Gastroesophageal sphincter (tissue), 4 donors: Measurements from ENCODE around the gene PRAC2. TPM values are rescaled to one million over a fixed set of nuclear protein-coding genes. Genes with fewer than 3 reads are reported as not detected.
A peak's percentile ranks its signal among the peaks of the same experiment; 100 is the strongest.

Experiments
- ATAC-seq: fragments of 150-250 bp; one replicate; pipeline ENCODE4 v1.9.1; 2016; ENCODE audit warnings: mild to moderate bottlenecking, moderate library complexity
- H3K27ac ChIP-seq, 4 donors: fragments of 200-600 bp; sonication (generic) in 3 of 4; 1 replicate in 3 of 4; 2 replicates in 1 of 4; pipeline ENCODE4 v1.5.1; 2016 to 2019
- H3K27me3 ChIP-seq: fragments of 200-600 bp; sonication (generic); one replicate; pipeline ENCODE4 v1.5.1; 2019
- H3K36me3 ChIP-seq, 2 donors: fragments of 200-600 bp; sonication (generic); one replicate each; pipeline ENCODE4 v1.5.1; 2019; ENCODE audit warnings: control low read depth in 1 of 2
- H3K4me1 ChIP-seq, 3 donors: fragments of 200-600 bp; sonication (generic); 1 replicate in 2 of 3; 2 replicates in 1 of 3; pipeline ENCODE4 v1.5.1; 2016 to 2019; ENCODE audit warnings: control low read depth in 2 of 3
- H3K4me3 ChIP-seq, 2 donors: fragments of 200-600 bp; sonication (generic); one replicate each; pipeline ENCODE4 v1.5.1; 2019; ENCODE audit warnings: mild to moderate bottlenecking in 1 of 2, moderate library complexity in 1 of 2
- H3K9me3 ChIP-seq, 3 donors: fragments of 200-600 bp; sonication (generic); one replicate each; pipeline ENCODE4 v1.5.1; 2017 to 2019; ENCODE audit warnings: control low read depth in 2 of 3
- EP300 ChIP-seq: sonication (generic); formaldehyde crosslinking; IDR thresholded peaks from one replicate; pipeline ENCODE4 v1.6.1; 2017; ENCODE audit warnings: antibody characterized with exemption, mild to moderate bottlenecking
- POLR2A ChIP-seq, 2 donors: fragments of 450-650 bp; IDR thresholded peaks; one replicate each; pipeline ENCODE4 v1.6.1; 2017; ENCODE audit warnings: antibody characterized with exemption in 2 of 2, mild to moderate bottlenecking in 2 of 2, moderate library complexity in 1 of 2
- POLR2AphosphoS5 ChIP-seq: sonication (generic); formaldehyde crosslinking; IDR thresholded peaks from one replicate; pipeline ENCODE4 v1.6.1; 2017; ENCODE audit warnings: antibody characterized with exemption
- WGBS, 2 donors: methylation state at CpG; one replicate each; pipeline ENCODE4 v1.1.5; 2018; ENCODE audit warnings: low coverage in 1 of 2; 5-methylcytosine and 5-hydroxymethylcytosine counted together
- total RNA-seq, 4 donors: library from RNA; depleted of rRNA; stranded (reverse); fragments of >200 nt; gene quantifications; one replicate each; pipeline ENCODE4 v1.1.0, GENCODE V29; 2016
- TF ChIP-seq, protein P1 (sequence below), 4 experiments: fragments of 200-600 bp in 2 of 4; fragments of 450-650 bp in 2 of 4; sonication (generic) in 1 of 4; IDR thresholded peaks; one replicate each; pipeline ENCODE4 v1.5.1; 2017 to 2019; ENCODE audit warnings: antibody characterized with exemption in 4 of 4, mild to moderate bottlenecking in 2 of 4, moderate library complexity in 2 of 4

The PRAC2 gene
- total RNA-seq, 4 donors from 2014 or later: not detected

DNA sequence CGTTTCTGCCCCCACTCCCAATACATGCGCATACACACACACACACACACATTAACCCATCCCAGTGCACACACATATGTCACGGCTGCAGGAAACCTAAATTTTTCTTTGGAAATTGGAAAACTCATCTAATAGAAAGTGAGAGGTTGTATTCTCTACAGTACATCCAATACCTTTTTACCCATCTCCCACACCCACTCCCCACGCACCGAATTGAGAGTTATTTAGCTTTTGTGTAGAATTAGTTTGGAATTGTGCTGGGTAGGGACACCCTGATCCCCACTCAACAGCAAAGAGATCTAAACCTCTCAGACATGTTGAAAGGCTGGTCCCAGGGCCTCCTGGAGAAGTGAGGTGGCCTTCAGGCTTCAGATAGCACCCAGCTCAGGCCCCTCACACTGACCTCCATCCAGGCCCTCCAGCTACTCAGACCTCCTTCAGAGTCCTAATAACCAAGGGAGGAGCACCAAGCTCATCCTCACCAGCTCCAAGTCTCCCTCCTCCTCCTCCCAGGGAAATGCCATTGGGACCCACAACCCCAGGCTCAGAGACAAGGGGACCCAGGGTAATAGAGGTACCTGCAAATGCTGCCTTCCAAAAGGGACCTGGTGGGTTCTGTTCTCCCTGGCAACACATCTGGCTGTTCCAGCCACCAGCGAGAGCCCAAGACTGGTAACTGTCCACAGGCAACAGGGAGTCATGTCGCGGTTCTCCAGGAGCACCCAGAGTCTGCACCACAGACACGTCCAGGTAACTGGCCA, 4.6 kb downstream of the PRAC2 start:
- H3K4me1 ChIP-seq: peaks cover 0 to 47% (median 26%) of the 10 kb centered on the region in 3 donors
- TF ChIP-seq EP300 (no peak), POLR2AphosphoS5 (no peak), POLR2A (IDR thresholded peaks at IDR 0.05) (no peak)
- TF ChIP-seq, protein P1, sequence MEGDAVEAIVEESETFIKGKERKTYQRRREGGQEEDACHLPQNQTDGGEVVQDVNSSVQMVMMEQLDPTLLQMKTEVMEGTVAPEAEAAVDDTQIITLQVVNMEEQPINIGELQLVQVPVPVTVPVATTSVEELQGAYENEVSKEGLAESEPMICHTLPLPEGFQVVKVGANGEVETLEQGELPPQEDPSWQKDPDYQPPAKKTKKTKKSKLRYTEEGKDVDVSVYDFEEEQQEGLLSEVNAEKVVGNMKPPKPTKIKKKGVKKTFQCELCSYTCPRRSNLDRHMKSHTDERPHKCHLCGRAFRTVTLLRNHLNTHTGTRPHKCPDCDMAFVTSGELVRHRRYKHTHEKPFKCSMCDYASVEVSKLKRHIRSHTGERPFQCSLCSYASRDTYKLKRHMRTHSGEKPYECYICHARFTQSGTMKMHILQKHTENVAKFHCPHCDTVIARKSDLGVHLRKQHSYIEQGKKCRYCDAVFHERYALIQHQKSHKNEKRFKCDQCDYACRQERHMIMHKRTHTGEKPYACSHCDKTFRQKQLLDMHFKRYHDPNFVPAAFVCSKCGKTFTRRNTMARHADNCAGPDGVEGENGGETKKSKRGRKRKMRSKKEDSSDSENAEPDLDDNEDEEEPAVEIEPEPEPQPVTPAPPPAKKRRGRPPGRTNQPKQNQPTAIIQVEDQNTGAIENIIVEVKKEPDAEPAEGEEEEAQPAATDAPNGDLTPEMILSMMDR (IDR thresholded peaks at IDR 0.05): no peak
- H3K36me3 ChIP-seq: no peaks in the 10 kb centered on the region
- no peaks in the 10 kb centered on the region for H3K9me3 ChIP-seq
- peaks cover 100% of the 10 kb centered on the region for H3K27me3 ChIP-seq
- ATAC-seq: no peak
- H3K4me3 ChIP-seq: no peak overlapping the region
- no peak overlapping the region for H3K27ac ChIP-seq
- 40% methylated on average over 4 to 5 of the region's 9 CpGs for WGBS, 2 donors

- Histone ChIP-seq H3K27me3 (peaks cover 100% of the 10 kb centered on the region), H3K4me3 (peak within 1 kb of the TSS in 1 of 2 donors; percentile 30), H3K27ac (no peak within 1 kb of the TSS), H3K36me3 (no peaks in the 10 kb centered on the region), H3K4me1 (peaks cover 0 to 47% (median 26%) of the 10 kb centered on the region in 3 donors), H3K9me3 (no peaks in the 10 kb centered on the region)
- WGBS, 2 donors: 0 to 3% methylated on average over 5 to 25 of the region's 55 CpGs
- no peak for TF ChIP-seq EP300
- TF ChIP-seq POLR2AphosphoS5: no peak
- TF ChIP-seq POLR2A (IDR thresholded peaks at IDR 0.05): no peak
- TF ChIP-seq, protein P1 (IDR thresholded peaks at IDR 0.05): no peak
- no peak for ATAC-seq
Observed at GRCh38 chr17:48728232-48729231, 5.5 kb downstream of the PRAC2 start, which contains the start of gene HOXB13. Gene HOXB13 (minus strand): TSS chr17:48728750. CDS start chr17:48728593, 157 bp downstream.

DNA sequence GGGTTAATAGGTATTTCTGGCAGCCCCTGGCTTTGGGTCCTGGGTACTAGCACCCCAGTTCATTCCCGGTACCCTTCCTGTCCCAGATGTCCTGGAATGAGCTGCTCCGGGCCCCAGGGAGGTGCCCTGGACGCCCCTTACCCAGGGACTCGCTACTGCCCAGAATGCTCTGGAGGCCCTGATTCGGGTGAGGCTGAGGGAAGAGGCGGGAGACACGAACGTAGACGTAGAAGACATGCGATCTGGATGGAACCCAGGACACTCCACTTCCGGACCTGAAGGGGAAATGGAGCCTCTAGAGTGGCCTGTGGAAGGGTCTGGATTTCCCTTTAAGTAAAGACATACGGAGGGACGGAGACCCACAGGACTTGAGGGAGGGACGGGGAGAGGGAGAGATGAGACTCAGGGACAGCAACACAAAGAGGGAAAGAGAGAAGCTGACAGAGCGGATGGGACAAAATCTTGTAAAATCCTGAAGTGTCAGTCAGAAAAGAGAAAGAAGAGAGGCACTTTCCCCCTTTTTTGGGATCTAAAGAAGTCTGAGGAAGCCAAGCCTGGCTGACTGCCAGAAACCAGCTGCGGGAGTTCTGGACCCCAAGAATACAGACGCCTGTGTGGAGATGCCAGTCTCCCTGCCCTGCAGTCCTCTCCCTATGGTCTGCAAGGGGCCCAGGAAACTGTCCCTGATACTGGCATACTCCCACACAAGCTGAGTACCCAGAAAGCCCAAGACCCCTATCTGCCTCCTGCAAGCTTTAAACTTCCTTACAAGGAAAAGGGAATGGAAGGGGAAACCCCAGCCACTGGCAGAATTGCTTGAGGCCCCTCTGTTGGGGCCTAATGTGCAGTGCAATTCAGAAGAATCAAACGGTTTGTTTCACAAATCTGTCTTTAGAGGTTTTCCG, 6.6 kb downstream of the PRAC2 start:
- no peak for ATAC-seq
- Histone ChIP-seq H3K27me3 (peaks cover 100% of the 10 kb centered on the region), H3K9me3 (no peaks in the 10 kb centered on the region), H3K4me1 (peaks cover 0 to 41% (median 19%) of the 10 kb centered on the region in 3 donors), H3K4me3 (no peak overlapping the region), H3K27ac (no peak overlapping the region), H3K36me3 (no peaks in the 10 kb centered on the region)
- 6 to 16% methylated on average over 5 to 13 of the region's 19 CpGs for WGBS, 2 donors
- TF ChIP-seq EP300: no peak

DNA sequence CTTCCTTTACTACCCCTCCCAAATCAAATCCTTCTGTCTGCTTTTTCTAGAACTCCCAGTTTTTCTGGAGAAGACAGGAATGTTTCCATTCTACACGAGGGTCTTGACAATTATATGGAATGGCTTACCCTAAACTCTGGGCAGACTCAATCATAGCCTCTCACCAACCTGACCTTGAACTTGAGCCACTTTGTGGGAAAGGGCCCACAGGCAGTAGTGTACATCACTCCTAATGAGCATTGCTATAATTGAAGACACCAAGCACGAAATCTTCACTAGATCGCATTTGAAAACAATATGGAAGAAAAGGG, 7.2 kb downstream of the PRAC2 start:
- no peaks in the 10 kb centered on the region for H3K36me3 ChIP-seq
- peaks cover 0 to 35% (median 15%) of the 10 kb centered on the region in 3 donors for H3K4me1 ChIP-seq
- H3K4me3 ChIP-seq: no peak overlapping the region
- ATAC-seq: no peak
- TF ChIP-seq POLR2AphosphoS5: no peak
- WGBS, 2 donors: 22 to 48% methylated on average over 3 of the region's 3 CpGs
- H3K9me3 ChIP-seq: no peaks in the 10 kb centered on the region
- H3K27ac ChIP-seq: no peak overlapping the region
- H3K27me3 ChIP-seq: peaks cover 100% of the 10 kb centered on the region

DNA sequence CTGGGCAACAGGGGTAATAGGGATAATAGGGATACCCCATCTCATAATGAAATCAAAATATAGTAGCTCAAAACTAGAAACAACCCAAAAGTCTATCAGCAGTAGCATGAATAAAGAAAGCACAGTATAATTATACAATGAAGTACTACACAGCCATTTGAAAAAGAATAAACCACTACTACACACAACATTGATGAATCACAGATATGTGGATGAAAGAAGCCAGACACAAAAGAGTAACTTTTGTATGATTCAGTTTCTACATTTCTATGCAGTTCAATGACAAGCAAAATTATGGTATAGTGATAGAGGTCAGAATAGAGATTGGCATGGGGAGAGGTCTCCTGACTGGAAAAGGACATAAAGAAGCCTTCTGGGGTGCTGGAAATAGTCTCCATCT, 8.4 kb downstream of the PRAC2 start:
- Histone ChIP-seq H3K9me3 (no peaks in the 10 kb centered on the region), H3K4me3 (no peak overlapping the region), H3K27ac (no peak overlapping the region), H3K4me1 (peaks cover 0 to 31% (median 12%) of the 10 kb centered on the region in 3 donors), H3K36me3 (no peaks in the 10 kb centered on the region), H3K27me3 (peaks cover 100% of the 10 kb centered on the region)
- ATAC-seq: no peak
- no peak for TF ChIP-seq EP300
- no peak for TF ChIP-seq POLR2A (IDR thresholded peaks at IDR 0.05)
- TF ChIP-seq POLR2AphosphoS5: no peak
- TF ChIP-seq, protein P1 (IDR thresholded peaks at IDR 0.05): no peak
